CD4-positive, alpha-beta memory T cell (primary cell): ENCODE measurements around the gene EPHA6. TPM values are rescaled to one million over a fixed set of nuclear protein-coding genes. Genes with fewer than 3 reads are reported as not detected.
"Not testable (repeated sequence)": the region's sequence is repeated elsewhere in the genome, so short reads cannot be mapped to it uniquely, and the experiment has no call there.

Source experiments
- CTCF ChIA-PET: fragments of 350-600 bp; sonication (Branson Sonifier 250); formaldehyde crosslinking; loops from one replicate; lab custom pipeline; 2021; ENCODE audit warnings: inconsistent platforms; ENCODE audit not compliant: partially characterized antibody; lab: Charles Lee
- POLR2A ChIA-PET: fragments of 350-600 bp; sonication (Branson Sonifier 250); formaldehyde crosslinking; loops from one replicate; lab custom pipeline; 2021; ENCODE audit not compliant: partially characterized antibody; lab: Charles Lee
- DNase-seq, 5 donors: peaks; one replicate each; pipeline versions ENCODE4 v3.0.0 to v3.0.0-alpha.2; 2020 to 2022; ENCODE audit warnings: mixed read lengths in 1 of 5
- H3K27ac ChIP-seq: one replicate; pipeline ENCODE4 v1.7.0; 2013; ENCODE audit warnings: low read depth, low read length
- H3K27me3 ChIP-seq: 2 replicates; pipeline ENCODE4 v1.7.0; 2013; ENCODE audit warnings: mild to moderate bottlenecking, low read length, moderate library complexity; ENCODE audit not compliant: insufficient read depth
- H3K36me3 ChIP-seq: 2 replicates; pipeline ENCODE4 v1.7.0; 2013; ENCODE audit warnings: mild to moderate bottlenecking, low read length, moderate library complexity; ENCODE audit not compliant: insufficient read depth
- H3K4me1 ChIP-seq: 2 replicates; pipeline ENCODE4 v1.7.0; 2013; ENCODE audit warnings: mild to moderate bottlenecking, low read length, moderate library complexity; ENCODE audit not compliant: insufficient read depth
- H3K4me3 ChIP-seq, 2 donors: one replicate each; pipeline ENCODE4 v1.7.0; 2013; ENCODE audit warnings: low read length in 2 of 2, mild to moderate bottlenecking in 1 of 2
- H3K9me3 ChIP-seq, 2 donors: one replicate each; pipeline ENCODE4 v1.7.0; 2013; ENCODE audit warnings: low read length in 2 of 2, control low read depth in 1 of 2; ENCODE audit not compliant: control insufficient read depth in 1 of 2
- H3K27ac Mint-ChIP-seq, 7 donors: one replicate each; pipeline ENCODE4 v1.8.0; 2020 to 2021; ENCODE audit warnings: mixed read lengths in 7 of 7, mild to moderate bottlenecking in 6 of 7, inconsistent platforms in 3 of 7, moderate library complexity in 3 of 7
- H3K27me3 Mint-ChIP-seq, 2 donors: one replicate each; pipeline ENCODE4 v1.8.0; 2020 to 2021; ENCODE audit warnings: mixed read lengths in 2 of 2
- H3K36me3 Mint-ChIP-seq, 2 donors: one replicate each; pipeline ENCODE4 v1.8.0; 2020 to 2021; ENCODE audit warnings: mixed read lengths in 2 of 2, inconsistent platforms in 1 of 2, mild to moderate bottlenecking in 1 of 2
- H3K4me1 Mint-ChIP-seq, 4 donors: one replicate each; pipeline ENCODE4 v1.8.0; 2020 to 2021; ENCODE audit warnings: mixed read lengths in 4 of 4, mild to moderate bottlenecking in 1 of 4
- H3K4me3 Mint-ChIP-seq, 8 donors: one replicate each; pipeline ENCODE4 v1.8.0; 2020 to 2021; ENCODE audit warnings: mixed read lengths in 8 of 8, mild to moderate bottlenecking in 7 of 8, moderate library complexity in 6 of 8, inconsistent platforms in 3 of 8
- H3K9me3 Mint-ChIP-seq, 8 donors: one replicate each; pipeline ENCODE4 v1.8.0; 2020 to 2021; ENCODE audit warnings: mixed read lengths in 8 of 8, mild to moderate bottlenecking in 5 of 8, inconsistent platforms in 3 of 8, moderate library complexity in 1 of 8
- intact Hi-C: fragments of 100-400 bp; cut with micrococcal nuclease; formaldehyde crosslinking; loops from one replicate; pipeline ENCODE4 v1.15.1; 2023
- polyA plus RNA-seq, 2 donors: library from polyadenylated mRNA; unstranded; fragments of 300-500 nt; fragmentation: Illumina TruSeq; gene quantifications; one replicate each; pipeline ENCODE4 v1.2.3, GENCODE V29; 2021
- total RNA-seq, 2 experiments: library from RNA; stranded (reverse); gene quantifications; one replicate each; pipeline ENCODE4 v1.2.3, GENCODE V29; 2021

EPHA6 gene
- total and polyA plus RNA-seq, 4 experiments from 2014 or later: not detected

- no peak overlapping the region for H3K27ac Mint-ChIP-seq
These were observed 674.3 kb downstream of the EPHA6 start for GRCh38 chr3:97488741-97489140.

GRCh38 chr3:97495896-97496295 lies 681.5 kb downstream of the EPHA6 start:
- Mint-ChIP-seq H3K27me3 (no peaks in the 10 kb centered on the region), H3K9me3 (peaks cover 0 to 5% (median 0%) of the 10 kb centered on the region in 8 donors), H3K36me3 (no peaks in the 10 kb centered on the region), H3K4me3 (no peak overlapping the region), H3K27ac (no peak overlapping the region), H3K4me1 (no peaks in the 10 kb centered on the region)
- Histone ChIP-seq H3K27me3 (no peaks in the 10 kb centered on the region), H3K27ac (no peak overlapping the region), H3K4me1 (no peaks in the 10 kb centered on the region), H3K9me3 (no peaks in the 10 kb centered on the region), H3K4me3 (no peak overlapping the region), H3K36me3 (no peaks in the 10 kb centered on the region)
- ChIA-PET POLR2A (no interaction called here), CTCF (no interaction called here)
- no peak for DNase-seq
- intact Hi-C loops: no loop called here

More at GRCh38 chr3:97488741-97489140, 674.3 kb downstream of the EPHA6 start:
- no peak overlapping the region for H3K4me3 ChIP-seq
- H3K36me3 ChIP-seq: no peaks in the 10 kb centered on the region
- no peaks in the 10 kb centered on the region for H3K4me1 Mint-ChIP-seq
- ChIA-PET CTCF (no interaction called here), POLR2A (no interaction called here)
- H3K9me3 Mint-ChIP-seq: peaks cover 0 to 5% (median 0%) of the 10 kb centered on the region in 8 donors
- H3K36me3 Mint-ChIP-seq: no peaks in the 10 kb centered on the region
- H3K4me3 Mint-ChIP-seq: no peak overlapping the region
- intact Hi-C loops: no loop called here
- H3K4me1 ChIP-seq: no peaks in the 10 kb centered on the region
- H3K27me3 ChIP-seq: no peaks in the 10 kb centered on the region
- H3K27ac ChIP-seq: no peak overlapping the region
- no peaks in the 10 kb centered on the region for H3K9me3 ChIP-seq
- no peaks in the 10 kb centered on the region for H3K27me3 Mint-ChIP-seq
- no peak for DNase-seq

- no peaks in the 10 kb centered on the region for H3K4me1 Mint-ChIP-seq
- H3K9me3 Mint-ChIP-seq: peaks cover 0 to 6% (median 5%) of the 10 kb centered on the region in 8 donors
- Histone ChIP-seq H3K27ac (no peak overlapping the region), H3K9me3 (no peaks in the 10 kb centered on the region), H3K36me3 (no peaks in the 10 kb centered on the region), H3K4me3 (no peak overlapping the region), H3K4me1 (no peaks in the 10 kb centered on the region), H3K27me3 (no peaks in the 10 kb centered on the region)
- ChIA-PET POLR2A (no interaction called here), CTCF (no interaction called here)
- intact Hi-C loops: no loop called here
- no peak overlapping the region for H3K4me3 Mint-ChIP-seq
- DNase-seq: no peak
- H3K27me3 Mint-ChIP-seq: no peaks in the 10 kb centered on the region
- H3K27ac Mint-ChIP-seq: no peak overlapping the region
- no peaks in the 10 kb centered on the region for H3K36me3 Mint-ChIP-seq
These were observed 682.7 kb downstream of the EPHA6 start for GRCh38 chr3:97497138-97497537.

GRCh38 chr3:97504463-97504862 lies 690.1 kb downstream of the EPHA6 start:
- ChIA-PET CTCF (no interaction called here), POLR2A (no interaction called here)
- Mint-ChIP-seq H3K9me3 (peaks cover 6 to 48% (median 27%) of the 10 kb centered on the region in 8 donors), H3K36me3 (peaks cover 0 to 2% of the 10 kb centered on the region in 2 donors), H3K4me3 (no peak overlapping the region), H3K27ac (no peak overlapping the region), H3K27me3 (no peaks in the 10 kb centered on the region), H3K4me1 (no peaks in the 10 kb centered on the region)
- H3K9me3 ChIP-seq: no peaks in the 10 kb centered on the region
- H3K4me3 ChIP-seq: no peak overlapping the region
- no peaks in the 10 kb centered on the region for H3K4me1 ChIP-seq
- no peaks in the 10 kb centered on the region for H3K27me3 ChIP-seq
- no peak overlapping the region for H3K27ac ChIP-seq
- no peak for DNase-seq
- intact Hi-C loops: no loop called here
- no peaks in the 10 kb centered on the region for H3K36me3 ChIP-seq

- no peak for DNase-seq
- Mint-ChIP-seq H3K27me3 (no peaks in the 10 kb centered on the region), H3K4me1 (no peaks in the 10 kb centered on the region), H3K4me3 (no peak overlapping the region), H3K36me3 (peaks cover 0 to 2% of the 10 kb centered on the region in 2 donors), H3K9me3 (peaks cover 0 to 29% (median 17%) of the 10 kb centered on the region in 8 donors), H3K27ac (no peak overlapping the region)
- intact Hi-C loops: no loop called here
- Histone ChIP-seq H3K27me3 (no peaks in the 10 kb centered on the region), H3K4me3 (no peak overlapping the region), H3K36me3 (no peaks in the 10 kb centered on the region), H3K9me3 (no peaks in the 10 kb centered on the region), H3K4me1 (no peaks in the 10 kb centered on the region), H3K27ac (no peak overlapping the region)
- ChIA-PET CTCF (no interaction called here), POLR2A (no interaction called here)
These were observed 696.4 kb downstream of the EPHA6 start for GRCh38 chr3:97510795-97511194.

- H3K4me1 Mint-ChIP-seq: no peaks in the 10 kb centered on the region
- CTCF ChIA-PET: no interaction called here
- no peak overlapping the region for H3K4me3 Mint-ChIP-seq
- no peak for DNase-seq
- H3K9me3 Mint-ChIP-seq: peaks cover 0 to 4% (median under 1%) of the 10 kb centered on the region in 8 donors
- Histone ChIP-seq H3K27me3 (no peaks in the 10 kb centered on the region), H3K4me1 (no peaks in the 10 kb centered on the region), H3K9me3 (no peaks in the 10 kb centered on the region), H3K36me3 (no peaks in the 10 kb centered on the region), H3K27ac (no peak overlapping the region), H3K4me3 (no peak overlapping the region)
- H3K27ac Mint-ChIP-seq: no peak overlapping the region
- intact Hi-C loops: no loop called here
- no peaks in the 10 kb centered on the region for H3K36me3 Mint-ChIP-seq
- H3K27me3 Mint-ChIP-seq: no peaks in the 10 kb centered on the region
- POLR2A ChIA-PET: no interaction called here
These were observed 700.7 kb downstream of the EPHA6 start for GRCh38 chr3:97515076-97515475.

GRCh38 chr3:97530691-97531090 lies 716.3 kb downstream of the EPHA6 start:
- intact Hi-C loops: no loop called here
- no peak overlapping the region for H3K27ac ChIP-seq

GRCh38 chr3:97547573-97547972 lies 733.2 kb downstream of the EPHA6 start:
- H3K36me3 ChIP-seq, POLR2A ChIA-PET, DNase-seq, H3K27ac ChIP-seq, H3K4me3 ChIP-seq, H3K27ac Mint-ChIP-seq, H3K9me3 ChIP-seq, H3K27me3 Mint-ChIP-seq, H3K9me3 Mint-ChIP-seq, H3K27me3 ChIP-seq, H3K4me3 Mint-ChIP-seq, H3K4me1 Mint-ChIP-seq, H3K4me1 ChIP-seq, intact Hi-C loops, CTCF ChIA-PET, H3K36me3 Mint-ChIP-seq: not testable (repeated sequence)

More at GRCh38 chr3:97530691-97531090, 716.3 kb downstream of the EPHA6 start:
- Histone ChIP-seq H3K9me3 (no peaks in the 10 kb centered on the region), H3K36me3 (no peaks in the 10 kb centered on the region), H3K4me3 (no peak overlapping the region), H3K27me3 (no peaks in the 10 kb centered on the region), H3K4me1 (no peaks in the 10 kb centered on the region)
- Mint-ChIP-seq H3K4me3 (no peak overlapping the region), H3K36me3 (no peaks in the 10 kb centered on the region), H3K27me3 (no peaks in the 10 kb centered on the region), H3K27ac (no peak overlapping the region), H3K9me3 (peaks cover 0 to 2% (median 0%) of the 10 kb centered on the region in 8 donors), H3K4me1 (no peaks in the 10 kb centered on the region)
- ChIA-PET CTCF (no interaction called here), POLR2A (no interaction called here)
- DNase-seq: no peak
